ENCODE data around the gene TFPI.

Gene TFPI

DNA sequence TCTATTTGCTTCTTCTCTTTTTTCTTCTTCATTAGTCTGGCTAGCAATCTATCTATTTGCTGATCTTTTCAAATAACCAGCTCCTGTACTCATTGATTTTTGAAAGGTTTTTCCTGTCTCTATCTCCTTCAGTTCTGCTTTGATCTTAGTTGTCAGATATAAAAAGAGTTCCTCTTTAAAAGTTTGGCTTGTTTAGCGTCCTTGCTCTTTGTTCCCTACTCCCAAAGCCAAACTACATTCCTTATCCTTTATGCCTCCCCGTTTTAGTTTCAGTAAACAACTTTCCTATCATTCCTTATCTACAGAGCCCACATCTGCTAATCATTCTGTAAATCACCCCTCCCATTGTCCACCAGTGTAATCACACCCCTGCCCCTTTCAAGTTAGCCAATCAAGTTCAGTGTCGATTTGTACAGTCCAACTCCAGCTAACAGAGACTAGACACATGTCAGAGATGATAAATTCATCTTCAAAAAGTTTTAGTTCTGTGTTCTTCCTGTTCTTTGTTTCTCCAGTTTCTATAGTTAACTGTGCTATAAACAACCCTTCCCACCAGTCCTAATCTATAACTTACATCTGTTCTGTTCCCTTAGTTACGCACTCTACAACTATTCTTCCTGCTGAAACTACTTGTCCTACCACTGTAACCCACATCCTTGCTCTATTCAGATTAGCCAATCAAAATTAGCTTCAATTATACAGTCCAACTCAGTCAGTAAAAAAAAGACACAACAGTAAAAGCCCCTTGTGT lies 44.4 kb downstream of the TFPI start:
- Mint-ChIP-seq H3K9me3 (no peaks in the 10 kb centered on the region), H3K4me3 (no peak overlapping the region)

GRCh38 chr2:187506416-187506815 lies 47.8 kb downstream of the TFPI start:
- Mint-ChIP-seq H3K4me3 (no peak overlapping the region), H3K36me3 (ENCODE audit: low read depth) (no peaks in the 10 kb centered on the region), H3K9me3 (no peaks in the 10 kb centered on the region), H3K27me3 (ENCODE audit: low read depth) (peaks cover 4% of the 10 kb centered on the region), H3K27ac (no peak overlapping the region), H3K4me1 (ENCODE audit: low read depth) (peaks cover 5% of the 10 kb centered on the region)

More for the DNA sequence above, 44.4 kb downstream of the TFPI start:
- H3K27ac Mint-ChIP-seq: peak overlapping the region; percentile 18
- no peaks in the 10 kb centered on the region for H3K36me3 Mint-ChIP-seq (ENCODE audit: low read depth)
- H3K27me3 Mint-ChIP-seq (ENCODE audit: low read depth): peaks cover 3% of the 10 kb centered on the region
- peaks cover 5% of the 10 kb centered on the region for H3K4me1 Mint-ChIP-seq (ENCODE audit: low read depth)

DNA sequence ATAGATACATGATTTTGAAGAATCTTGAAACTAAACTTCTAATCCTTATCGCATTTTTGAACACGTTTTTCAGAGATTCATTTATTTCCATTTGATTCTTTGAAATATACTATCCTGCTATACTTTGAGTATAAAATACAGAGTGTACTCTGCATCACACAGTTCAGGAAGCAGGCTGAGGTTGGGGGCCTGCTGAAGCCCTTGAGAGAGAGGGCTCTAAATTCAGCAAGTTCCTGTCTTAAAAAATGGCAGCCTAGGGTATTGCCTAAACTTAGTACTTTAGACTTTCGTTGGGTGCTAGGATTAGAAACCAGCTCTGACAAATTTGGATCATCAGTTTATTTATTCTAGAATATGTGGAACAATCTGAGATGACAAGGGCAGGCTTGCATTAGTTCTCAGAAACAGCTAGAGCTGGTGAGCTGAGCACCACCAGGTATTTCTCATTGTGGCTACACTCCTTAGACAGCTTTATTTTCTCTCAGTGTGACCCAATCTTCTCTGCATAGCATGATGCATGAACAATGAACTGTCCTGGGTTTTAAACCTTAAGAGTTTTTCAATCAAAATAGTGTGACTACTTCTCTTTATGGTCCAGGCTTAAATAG lies 49.1 kb downstream of the TFPI start:
- peaks cover 4% of the 10 kb centered on the region for H3K27me3 Mint-ChIP-seq (ENCODE audit: low read depth)
- no peak overlapping the region for H3K27ac Mint-ChIP-seq
- H3K4me1 Mint-ChIP-seq (ENCODE audit: low read depth): peaks cover 4% of the 10 kb centered on the region
- no peaks in the 10 kb centered on the region for H3K36me3 Mint-ChIP-seq (ENCODE audit: low read depth)
- no peaks in the 10 kb centered on the region for H3K9me3 Mint-ChIP-seq
- H3K4me3 Mint-ChIP-seq: no peak overlapping the region

DNA sequence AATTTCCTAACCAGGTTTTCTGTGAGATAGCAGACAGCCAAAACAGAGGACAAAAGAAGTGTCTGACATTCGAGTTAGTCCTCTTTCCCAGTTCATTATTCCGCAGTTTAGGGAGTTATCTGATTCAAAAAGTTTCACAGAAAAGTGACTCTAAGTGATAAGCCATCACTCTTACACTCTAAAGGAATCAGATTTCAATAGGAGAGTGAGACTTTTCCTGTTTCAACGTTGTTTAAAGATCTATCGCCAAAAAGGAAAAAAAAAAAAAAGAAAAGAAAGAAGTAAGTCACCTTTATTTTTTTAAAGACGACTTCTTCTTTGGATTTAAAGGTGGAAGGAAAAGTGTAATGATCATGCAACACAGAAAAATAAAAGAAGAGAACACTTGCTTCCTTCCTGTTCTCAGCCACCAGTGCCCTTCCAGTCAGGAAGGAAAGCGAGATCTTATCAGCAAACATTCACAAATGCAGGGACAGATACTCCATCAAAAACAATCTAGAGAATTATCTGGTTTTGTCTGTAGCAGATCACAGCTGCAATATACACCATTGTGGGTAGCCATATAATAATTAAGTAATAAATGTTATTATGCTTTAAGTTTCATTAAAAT lies 49.8 kb downstream of the TFPI start:
- no peaks in the 10 kb centered on the region for H3K36me3 Mint-ChIP-seq (ENCODE audit: low read depth)
- peaks cover 4% of the 10 kb centered on the region for H3K27me3 Mint-ChIP-seq (ENCODE audit: low read depth)
- H3K27ac Mint-ChIP-seq: no peak overlapping the region
- H3K9me3 Mint-ChIP-seq: no peaks in the 10 kb centered on the region
- no peak overlapping the region for H3K4me3 Mint-ChIP-seq
- H3K4me1 Mint-ChIP-seq (ENCODE audit: low read depth): no peaks in the 10 kb centered on the region

DNA sequence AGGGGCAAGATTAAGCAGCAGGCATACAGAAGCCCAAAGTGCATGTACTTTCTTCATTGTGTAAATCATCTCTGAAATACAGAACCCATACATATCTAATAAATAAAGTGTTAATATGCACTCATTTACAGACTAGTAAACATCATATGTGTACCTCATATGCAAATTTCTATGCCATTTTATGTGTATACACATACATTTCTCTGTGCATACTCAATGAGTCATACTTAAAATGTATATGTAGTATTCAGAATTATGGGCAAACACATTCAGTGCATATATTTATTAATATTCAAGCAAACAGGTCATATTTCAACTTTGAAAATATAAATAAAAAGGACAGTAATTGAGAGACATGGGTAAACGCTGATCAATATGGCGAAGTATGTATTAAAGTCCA lies 50.5 kb downstream of the TFPI start:
- no peak overlapping the region for H3K4me3 Mint-ChIP-seq
- H3K36me3 Mint-ChIP-seq (ENCODE audit: low read depth): no peaks in the 10 kb centered on the region
- H3K4me1 Mint-ChIP-seq (ENCODE audit: low read depth): no peaks in the 10 kb centered on the region
- peaks cover 4% of the 10 kb centered on the region for H3K27me3 Mint-ChIP-seq (ENCODE audit: low read depth)
- no peaks in the 10 kb centered on the region for H3K9me3 Mint-ChIP-seq
- no peak overlapping the region for H3K27ac Mint-ChIP-seq

DNA sequence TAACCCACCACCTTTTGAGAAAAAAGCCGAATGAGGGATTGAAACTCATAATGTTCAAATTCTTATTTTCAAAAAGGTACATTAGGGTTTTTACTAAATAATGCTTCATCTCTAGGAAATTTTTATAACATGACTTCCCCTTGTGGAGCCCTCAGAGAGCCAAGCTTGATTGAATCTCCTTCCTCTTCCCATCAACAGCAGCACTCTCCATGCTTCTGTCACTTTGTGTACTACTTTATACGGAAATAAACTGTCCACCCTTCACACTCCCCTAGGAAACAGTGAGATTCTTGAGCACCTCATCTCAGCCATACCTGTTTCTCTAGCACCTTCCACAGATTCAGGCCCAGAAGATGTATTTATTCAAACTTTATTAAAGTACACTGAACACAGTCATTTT lies 51.8 kb downstream of the TFPI start:
- Mint-ChIP-seq H3K4me1 (ENCODE audit: low read depth) (no peaks in the 10 kb centered on the region), H3K27ac (no peak overlapping the region), H3K4me3 (no peak overlapping the region), H3K9me3 (no peaks in the 10 kb centered on the region), H3K36me3 (ENCODE audit: low read depth) (no peaks in the 10 kb centered on the region), H3K27me3 (ENCODE audit: low read depth) (peaks cover 4% of the 10 kb centered on the region)

- Mint-ChIP-seq H3K4me3 (no peak overlapping the region), H3K9me3 (no peaks in the 10 kb centered on the region), H3K36me3 (ENCODE audit: low read depth) (no peaks in the 10 kb centered on the region), H3K27ac (no peak overlapping the region), H3K4me1 (ENCODE audit: low read depth) (no peaks in the 10 kb centered on the region), H3K27me3 (ENCODE audit: low read depth) (peaks cover 4% of the 10 kb centered on the region)
These were observed 53.5 kb downstream of the TFPI start for GRCh38 chr2:187500585-187501359.

DNA sequence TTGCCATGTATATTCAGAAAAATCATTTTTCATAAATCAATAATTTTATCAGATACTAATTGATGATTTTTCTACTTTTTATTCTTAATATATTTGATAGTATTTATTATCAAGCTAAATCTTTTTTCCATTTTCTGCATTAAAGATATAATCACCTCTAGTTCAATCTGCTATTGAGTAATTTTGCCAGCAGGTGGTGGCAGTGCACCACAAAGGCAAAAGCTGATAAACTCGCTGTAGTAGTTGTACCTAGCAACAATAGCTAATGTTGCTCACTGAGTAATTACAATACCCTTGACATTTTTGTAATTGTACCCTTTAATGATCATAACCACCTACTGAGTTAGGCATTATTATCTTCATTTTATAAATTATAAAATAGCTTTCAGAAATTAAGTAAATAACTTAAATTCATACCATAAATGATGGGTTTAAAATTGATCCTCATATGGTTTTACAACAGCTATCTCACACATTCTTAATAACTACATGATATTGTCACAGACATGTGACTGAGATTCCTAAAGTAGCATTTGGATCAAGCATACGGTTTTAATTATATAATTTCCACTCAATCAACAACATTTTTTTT lies 54.2 kb downstream of the TFPI start:
- Mint-ChIP-seq H3K27ac (no peak overlapping the region), H3K9me3 (no peaks in the 10 kb centered on the region), H3K4me3 (no peak overlapping the region), H3K36me3 (ENCODE audit: low read depth) (no peaks in the 10 kb centered on the region), H3K4me1 (ENCODE audit: low read depth) (no peaks in the 10 kb centered on the region), H3K27me3 (ENCODE audit: low read depth) (peaks cover 4% of the 10 kb centered on the region)

DNA sequence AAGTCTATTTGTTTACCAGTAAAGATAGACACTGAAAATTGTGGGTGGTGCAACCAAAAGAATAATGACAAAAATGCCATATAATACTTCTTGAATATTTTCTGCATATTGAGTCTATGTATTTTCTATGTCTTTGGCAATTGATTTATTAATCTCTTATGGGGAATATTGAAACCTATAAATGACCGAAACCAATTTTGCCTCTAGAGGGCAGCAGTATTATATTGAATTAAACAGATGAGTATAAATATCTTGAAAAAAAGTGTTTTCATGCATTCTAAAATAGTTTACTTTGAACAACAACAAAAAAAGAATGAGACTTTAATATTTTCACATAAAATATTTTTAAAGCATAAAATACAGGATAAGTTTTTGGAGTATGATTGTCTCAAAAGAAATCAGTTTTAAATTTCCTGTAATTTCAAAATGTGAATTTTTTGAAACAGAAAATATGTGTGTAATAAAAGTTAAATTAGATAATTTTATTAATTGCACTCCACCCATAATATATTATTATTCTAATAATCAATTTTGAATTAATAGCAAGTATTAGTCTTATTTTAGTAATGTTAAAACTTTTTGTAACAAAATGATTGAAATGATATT lies 56.3 kb downstream of the TFPI start:
- H3K4me1 Mint-ChIP-seq (ENCODE audit: low read depth): no peaks in the 10 kb centered on the region
- H3K27ac Mint-ChIP-seq: no peak overlapping the region
- no peak overlapping the region for H3K4me3 Mint-ChIP-seq
- H3K36me3 Mint-ChIP-seq (ENCODE audit: low read depth): no peaks in the 10 kb centered on the region
- H3K27me3 Mint-ChIP-seq (ENCODE audit: low read depth): peaks cover 4% of the 10 kb centered on the region
- no peaks in the 10 kb centered on the region for H3K9me3 Mint-ChIP-seq

DNA sequence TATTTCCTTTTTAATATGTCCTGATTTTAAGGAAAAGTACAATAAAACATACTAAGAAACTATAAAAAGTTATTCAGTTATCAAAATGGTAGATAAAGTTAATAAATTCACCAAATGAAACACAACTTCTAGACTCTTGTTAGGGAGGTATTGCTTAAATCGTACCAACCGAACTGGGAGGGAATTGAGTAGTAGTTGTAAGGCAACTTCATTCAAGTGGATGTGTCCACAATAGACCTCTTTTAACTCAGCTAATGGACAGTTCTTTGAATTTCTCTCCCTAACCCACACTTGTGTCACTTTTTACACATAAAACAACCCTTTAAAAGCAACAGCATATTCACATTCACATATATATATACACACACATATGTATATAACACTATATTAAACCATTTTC lies 57.1 kb downstream of the TFPI start:
- Mint-ChIP-seq H3K27ac (no peak overlapping the region), H3K27me3 (ENCODE audit: low read depth) (no peaks in the 10 kb centered on the region), H3K4me3 (no peak overlapping the region), H3K36me3 (ENCODE audit: low read depth) (no peaks in the 10 kb centered on the region), H3K4me1 (ENCODE audit: low read depth) (no peaks in the 10 kb centered on the region), H3K9me3 (no peaks in the 10 kb centered on the region)

DNA sequence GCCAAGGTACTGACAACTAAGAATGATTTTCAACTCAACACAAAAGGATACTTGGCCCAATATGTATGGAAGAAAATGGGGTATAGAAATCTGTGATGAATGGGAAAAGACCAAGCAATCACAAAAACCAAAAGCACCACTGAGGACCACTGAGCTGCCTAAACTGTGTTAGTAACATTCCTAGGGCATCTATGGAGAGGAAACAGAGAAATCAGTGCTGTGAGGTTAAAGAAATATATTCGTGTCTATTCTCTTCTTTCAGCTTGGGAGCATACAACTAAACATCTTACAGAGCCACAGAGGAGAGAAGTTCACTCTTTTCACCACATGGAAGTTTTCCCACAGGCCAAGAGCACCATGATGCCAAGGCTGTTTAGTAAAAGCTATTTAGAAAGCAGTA lies 58.9 kb downstream of the TFPI start:
- no peaks in the 10 kb centered on the region for H3K4me1 Mint-ChIP-seq (ENCODE audit: low read depth)
- H3K9me3 Mint-ChIP-seq: no peaks in the 10 kb centered on the region
- H3K36me3 Mint-ChIP-seq (ENCODE audit: low read depth): no peaks in the 10 kb centered on the region
- no peak overlapping the region for H3K27ac Mint-ChIP-seq
- H3K4me3 Mint-ChIP-seq: no peak overlapping the region
- H3K27me3 Mint-ChIP-seq (ENCODE audit: low read depth): no peaks in the 10 kb centered on the region

DNA sequence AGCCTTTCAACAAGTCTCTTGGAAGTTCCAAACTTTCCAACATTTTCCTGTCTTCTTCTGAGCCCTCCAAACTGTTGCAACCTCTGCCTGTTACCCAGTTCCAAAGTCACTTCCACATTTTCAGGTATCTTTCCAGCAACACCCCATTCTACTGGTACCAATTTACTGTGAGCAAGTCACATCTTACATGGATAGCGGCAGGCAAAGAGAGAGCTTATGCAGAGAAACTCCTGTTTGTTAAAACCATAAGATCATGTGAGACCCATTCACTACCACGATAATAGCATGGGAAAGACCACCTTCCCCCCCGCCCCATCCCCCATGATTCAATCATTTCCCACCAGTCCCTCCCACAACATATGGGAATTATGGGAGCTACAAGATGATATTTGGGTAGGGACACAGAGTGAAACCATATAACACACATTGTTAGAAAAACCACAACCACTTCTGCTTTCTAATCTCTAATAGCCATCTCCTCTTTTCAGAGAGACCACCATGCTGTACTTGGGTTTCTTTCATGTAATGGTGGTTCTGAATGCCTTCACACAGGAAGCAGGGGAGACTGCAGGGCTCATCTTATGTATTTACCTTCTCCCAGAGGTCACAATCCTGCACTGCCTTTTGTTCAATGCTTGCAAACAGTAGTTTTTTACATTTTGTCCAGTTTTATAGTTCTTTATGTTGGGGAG lies 60.2 kb downstream of the TFPI start:
- H3K27me3 Mint-ChIP-seq (ENCODE audit: low read depth): no peaks in the 10 kb centered on the region
- no peaks in the 10 kb centered on the region for H3K4me1 Mint-ChIP-seq (ENCODE audit: low read depth)
- no peak overlapping the region for H3K27ac Mint-ChIP-seq
- no peaks in the 10 kb centered on the region for H3K36me3 Mint-ChIP-seq (ENCODE audit: low read depth)
- no peak overlapping the region for H3K4me3 Mint-ChIP-seq
- H3K9me3 Mint-ChIP-seq: no peaks in the 10 kb centered on the region

- H3K9me3 Mint-ChIP-seq: no peaks in the 10 kb centered on the region
- no peaks in the 10 kb centered on the region for H3K27me3 Mint-ChIP-seq (ENCODE audit: low read depth)
- H3K36me3 Mint-ChIP-seq (ENCODE audit: low read depth): no peaks in the 10 kb centered on the region
- no peak overlapping the region for H3K27ac Mint-ChIP-seq
- H3K4me3 Mint-ChIP-seq: no peak overlapping the region
- H3K4me1 Mint-ChIP-seq (ENCODE audit: low read depth): no peaks in the 10 kb centered on the region
These were observed 61.1 kb downstream of the TFPI start for GRCh38 chr2:187493180-187493579.

- no peak overlapping the region for H3K27ac Mint-ChIP-seq
- no peak overlapping the region for H3K4me3 Mint-ChIP-seq
- H3K4me1 Mint-ChIP-seq (ENCODE audit: low read depth): no peaks in the 10 kb centered on the region
- no peaks in the 10 kb centered on the region for H3K9me3 Mint-ChIP-seq
- no peaks in the 10 kb centered on the region for H3K27me3 Mint-ChIP-seq (ENCODE audit: low read depth)
- no peaks in the 10 kb centered on the region for H3K36me3 Mint-ChIP-seq (ENCODE audit: low read depth)
These were observed 68.0 kb downstream of the TFPI start for GRCh38 chr2:187486241-187486640.

All from T-helper 1 cell treated with Interleukin-12 subunit alpha and Interleukin-12 subunit beta and Interleukin-4 antibody, amounts not matched to agents 30 μg/mL and 1 μg/mL, for 36 hours (primary cell).